HG03571 (cell line): ENCODE data around the gene SNCB.

ENCODE experiments used
- ATAC-seq: cut with Tn5 transposase; IDR thresholded peaks from one replicate; pipeline ENCODE4 v1.9.1; 2021; ENCODE audit not compliant: unreplicated experiment

Gene SNCB

GRCh38 chr5:176625966-176626875 is 4.1 kb downstream of the SNCB start:
- no peak for ATAC-seq

DNA sequence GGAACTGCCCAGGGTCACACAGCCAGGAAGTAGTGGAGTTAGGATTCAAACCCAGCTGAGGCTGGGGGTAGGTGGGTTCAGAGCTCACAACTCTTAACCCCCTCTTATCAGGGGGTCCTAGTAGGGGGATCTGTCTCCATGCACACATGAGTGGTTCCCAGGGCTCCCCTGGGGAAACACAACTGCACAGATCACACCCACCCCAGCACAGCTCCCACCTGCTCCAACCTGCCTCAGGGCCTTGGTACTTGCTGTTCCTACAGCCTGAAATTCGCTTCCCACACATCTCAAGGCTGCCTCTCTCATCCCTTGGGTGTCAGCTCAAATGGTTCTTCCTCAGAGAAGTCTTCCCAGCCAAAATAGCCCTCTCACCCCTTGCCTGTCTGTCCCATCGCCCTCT is 4.8 kb downstream of the SNCB start:
- ATAC-seq = no peak

- no peak for ATAC-seq
Measured at GRCh38 chr5:176624938-176625337, 5.4 kb downstream of the SNCB start.

- no peak for ATAC-seq
Measured at GRCh38 chr5:176624142-176624541, 6.2 kb downstream of the SNCB start.

- no peak for ATAC-seq
Measured at GRCh38 chr5:176621661-176622079, 8.7 kb downstream of the SNCB start.

DNA sequence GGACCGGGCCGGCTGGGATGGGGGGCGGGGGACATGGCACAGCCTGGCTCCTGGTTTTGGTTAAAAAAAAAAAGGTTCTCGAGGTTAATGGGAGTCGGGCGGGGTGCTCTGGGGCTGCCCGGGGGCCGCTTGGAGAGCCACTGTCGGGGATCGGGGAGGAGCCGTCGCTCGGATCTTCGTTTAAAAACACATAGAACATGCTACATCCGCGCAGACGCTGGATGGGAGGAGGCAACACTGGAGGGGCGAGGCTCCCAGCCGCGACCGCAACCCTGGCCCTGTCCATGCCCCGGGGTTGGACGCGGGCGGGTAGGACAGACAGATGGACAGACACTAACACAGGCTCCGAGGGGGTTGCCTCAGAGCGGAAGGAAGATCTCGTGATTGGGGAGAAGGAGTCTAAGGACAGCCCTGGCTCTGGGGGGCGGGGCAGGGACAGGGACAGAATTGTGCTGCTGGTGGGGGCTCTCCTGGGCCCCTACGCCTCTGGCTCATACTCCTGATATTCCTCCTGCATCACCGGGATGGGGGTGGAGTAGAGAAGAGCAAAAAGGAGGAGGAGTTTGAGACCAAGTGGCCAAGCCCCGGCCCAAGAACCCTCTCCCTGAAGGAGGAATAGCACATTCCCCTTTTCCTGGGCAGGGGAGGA is 9.9 kb downstream of the SNCB start:
- ATAC-seq = no peak

- ATAC-seq = no peak
Measured at GRCh38 chr5:176619569-176620332, 10.6 kb downstream of the SNCB start.

DNA sequence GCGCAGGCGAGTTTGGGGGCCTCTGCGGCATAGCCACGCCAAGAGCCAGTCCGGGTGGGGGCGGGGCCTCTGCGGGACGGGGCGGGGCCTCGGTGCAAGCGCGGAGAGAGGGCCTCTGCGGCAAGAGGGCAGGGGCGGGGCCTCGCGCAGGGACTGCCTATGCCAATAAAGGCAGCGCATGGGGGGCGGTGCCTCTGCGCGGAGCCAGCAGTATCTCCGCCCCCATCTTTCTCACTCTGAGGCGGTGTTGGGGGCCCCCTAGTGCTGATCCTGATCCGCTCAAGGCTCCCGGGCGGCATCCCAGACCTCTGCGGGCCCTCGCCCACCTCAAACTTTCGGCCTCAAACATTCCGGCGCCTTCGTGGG is 11.1 kb downstream of the SNCB start:
- ATAC-seq = no peak

DNA sequence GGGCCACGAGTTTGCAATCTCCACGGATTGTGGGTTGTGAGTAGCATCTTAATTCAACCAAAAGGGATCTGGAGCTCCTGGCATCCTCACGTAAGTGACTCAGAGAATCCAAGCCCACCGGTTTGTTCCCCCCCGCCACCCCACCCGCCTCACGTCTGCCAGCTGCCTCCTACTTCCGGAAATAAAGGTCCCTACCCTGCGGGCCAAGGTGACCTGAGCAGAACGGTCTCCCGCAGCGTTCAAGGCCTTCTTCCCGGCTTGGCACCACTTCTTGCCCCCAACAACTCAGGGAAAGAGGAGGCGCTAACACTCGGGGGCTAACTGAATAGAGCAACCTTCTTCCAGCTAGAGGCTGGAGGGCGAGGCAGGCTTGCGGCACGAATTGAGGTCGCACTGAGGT is 11.6 kb downstream of the SNCB start:
- ATAC-seq = no peak

GRCh38 chr5:176616511-176616910 is 13.8 kb downstream of the SNCB start:
- ATAC-seq = no peak

- ATAC-seq = no peak
Measured at GRCh38 chr5:176614805-176615478, 15.4 kb downstream of the SNCB start.

GRCh38 chr5:176612855-176613254 is 17.5 kb downstream of the SNCB start:
- no peak for ATAC-seq

GRCh38 chr5:176612008-176612407 is 18.3 kb downstream of the SNCB start:
- no peak for ATAC-seq

GRCh38 chr5:176611435-176611834 is 18.9 kb downstream of the SNCB start:
- no peak for ATAC-seq

GRCh38 chr5:176610435-176610773 is 19.9 kb downstream of the SNCB start:
- ATAC-seq = no peak

DNA sequence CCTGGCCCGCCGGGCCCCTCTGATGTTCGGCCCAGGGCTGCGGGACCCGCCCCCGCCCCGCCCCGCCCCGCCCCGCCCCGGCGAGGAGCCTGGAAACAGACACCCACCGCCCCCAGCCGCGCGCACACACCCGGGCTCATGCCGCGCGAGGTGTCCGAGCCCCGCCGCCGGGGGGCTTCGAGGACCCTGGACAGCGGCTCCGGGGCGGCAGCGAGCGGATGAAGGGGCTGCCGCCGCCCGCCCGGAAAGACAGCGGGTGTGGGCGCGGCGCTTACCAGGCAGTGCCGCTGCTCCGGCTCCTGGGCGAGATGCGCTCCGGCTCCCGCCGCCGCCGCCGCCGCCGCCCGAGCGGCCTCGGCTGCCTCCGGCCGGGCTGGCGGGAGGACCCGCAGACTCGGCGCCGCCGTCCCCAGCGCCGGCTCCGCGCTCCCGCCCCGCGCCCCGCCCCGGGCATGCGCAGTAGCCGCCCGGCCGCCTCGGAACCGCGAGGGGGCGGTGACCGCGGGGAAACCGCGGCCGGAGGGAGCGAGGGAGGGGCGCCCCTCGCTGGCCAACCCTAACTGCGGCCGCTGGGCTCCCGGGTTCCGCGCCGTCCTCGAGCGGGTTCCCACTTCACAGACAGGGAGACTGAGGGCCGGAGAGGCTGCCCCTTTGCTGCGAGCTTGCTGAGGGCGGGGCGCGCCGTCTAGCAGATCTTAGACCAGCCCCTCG is 20.5 kb downstream of the SNCB start, which contains the start of gene GPRIN1:
Gene GPRIN1 (minus strand): TSS at position 433 of the 711 bp plus-strand sequence. CDS start 10,322 bp downstream, outside the sequence.
- ATAC-seq = peak; percentile 67

- peak; percentile 17 for ATAC-seq
Measured at GRCh38 chr5:176608937-176609723, 21.2 kb downstream of the SNCB start.

GRCh38 chr5:176608142-176608705 is 22.1 kb downstream of the SNCB start:
- no peak for ATAC-seq

DNA sequence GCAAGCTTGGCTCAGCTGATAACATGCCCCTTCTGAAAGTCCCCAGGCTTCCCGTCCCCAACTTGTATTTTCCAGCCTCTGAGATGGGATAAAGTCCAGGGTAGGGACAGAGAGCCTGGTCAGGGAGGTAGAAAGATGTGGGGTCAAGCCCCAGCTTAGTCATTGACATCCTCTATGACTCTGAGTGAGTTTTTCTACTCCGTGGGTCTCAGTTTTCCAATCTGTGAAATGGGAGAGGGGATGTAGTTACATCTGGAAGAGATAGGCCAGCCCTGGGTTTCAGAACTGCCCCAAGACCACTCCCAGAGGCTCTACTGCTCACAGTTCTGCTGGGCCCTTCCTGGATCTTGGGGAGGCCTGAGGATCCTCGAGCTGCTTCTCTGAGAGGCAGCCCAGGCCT is 23.5 kb downstream of the SNCB start:
- no peak for ATAC-seq
